SIG-M5 treated with dmso at 0.1 percent for 504 hours (cell line): ENCODE measurements around the gene CYP19A1.
"Not testable (repeated sequence)": the region's sequence is repeated elsewhere in the genome, so short reads cannot be mapped to it uniquely, and the experiment has no call there.

Source experiments
- DNase-seq: peaks from one replicate; lab custom pipeline; 2025; ENCODE audit not compliant: unreplicated experiment; lab: John Stamatoyannopoulos, UW

CYP19A1 gene

GRCh38 chr15:51302480-51302879 is 35.9 kb downstream of the CYP19A1 start:
- DNase-seq: no peak

GRCh38 chr15:51299187-51300015 is 39.0 kb downstream of the CYP19A1 start:
- DNase-seq: no peak

GRCh38 chr15:51298620-51299019 is 39.8 kb downstream of the CYP19A1 start:
- DNase-seq: no peak

GRCh38 chr15:51290720-51291119 is 47.7 kb downstream of the CYP19A1 start:
- no peak for DNase-seq

GRCh38 chr15:51289290-51289689 is 49.1 kb downstream of the CYP19A1 start:
- no peak for DNase-seq

- no peak for DNase-seq
Observed at GRCh38 chr15:51288143-51289065, 50.0 kb downstream of the CYP19A1 start.

- DNase-seq: peak; percentile 15
Observed at GRCh38 chr15:51286816-51287215, 51.6 kb downstream of the CYP19A1 start.

GRCh38 chr15:51285399-51285798 is 53.0 kb downstream of the CYP19A1 start:
- no peak for DNase-seq

- no peak for DNase-seq
Observed at GRCh38 chr15:51284871-51285270, 53.5 kb downstream of the CYP19A1 start.

- peak; percentile 49 for DNase-seq
Observed at GRCh38 chr15:51283026-51283425, 55.4 kb downstream of the CYP19A1 start.

GRCh38 chr15:51282241-51282640 is 56.2 kb downstream of the CYP19A1 start:
- DNase-seq: not testable (repeated sequence)

GRCh38 chr15:51281368-51281967 is 56.9 kb downstream of the CYP19A1 start:
- DNase-seq: peak; percentile 62

GRCh38 chr15:51280838-51281237 is 57.6 kb downstream of the CYP19A1 start:
- DNase-seq: no peak

GRCh38 chr15:51279391-51279790 is 59.0 kb downstream of the CYP19A1 start:
- no peak for DNase-seq

- no peak for DNase-seq
Observed at GRCh38 chr15:51277101-51277500, 61.3 kb downstream of the CYP19A1 start.

GRCh38 chr15:51274956-51275355 is 63.4 kb downstream of the CYP19A1 start:
- DNase-seq: no peak

- DNase-seq: no peak
Observed at GRCh38 chr15:51270706-51271105, 67.7 kb downstream of the CYP19A1 start.

- no peak for DNase-seq
Observed at GRCh38 chr15:51269496-51269895, 68.9 kb downstream of the CYP19A1 start.

GRCh38 chr15:51267703-51268083 is 70.7 kb downstream of the CYP19A1 start:
- DNase-seq: no peak

GRCh38 chr15:51267051-51267702 is 71.2 kb downstream of the CYP19A1 start:
- no peak for DNase-seq

GRCh38 chr15:51266656-51267050 is 71.7 kb downstream of the CYP19A1 start:
- DNase-seq: no peak
